ENCODE results near the gene NCOA4.

DNA sequence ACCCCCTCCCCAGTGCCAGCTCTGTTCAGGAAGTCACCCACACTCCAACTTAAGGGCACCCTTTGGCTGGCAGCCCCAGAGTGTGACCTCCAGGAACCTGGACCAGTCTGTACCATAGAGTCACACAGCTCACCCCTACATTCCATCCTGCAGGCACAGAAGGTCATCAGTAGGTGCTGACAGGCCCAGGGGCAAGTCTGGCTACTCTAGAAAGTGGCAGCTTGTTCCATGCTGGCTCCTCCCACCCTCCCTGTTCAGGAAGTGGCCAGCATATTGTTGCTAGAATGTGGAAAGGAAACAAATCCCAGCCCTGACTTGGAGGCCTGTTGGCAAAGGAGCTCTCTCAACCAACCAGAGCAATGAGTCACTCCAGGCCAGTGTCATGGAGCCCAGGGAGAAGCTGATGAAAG lies 3.2 kb upstream of the NCOA4 start:
- TF ChIP-seq YY1 (IDR thresholded peaks at IDR 0.05; ENCODE audit: insufficient read depth, insufficient read length) (no peak), ZNF274 (IDR thresholded peaks at IDR 0.05; ENCODE audit: low read depth, low read length) (no peak)

Measured in NT2/D1 (cell line).